Endodermal cell (in vitro differentiated cells): ENCODE results near the gene EIF1AX. TPM values are rescaled to one million over a fixed set of nuclear protein-coding genes. Genes with fewer than 3 reads are reported as not detected.

ENCODE experiments used
- DNase-seq: peaks from one replicate; pipeline ENCODE4 v3.0.0-alpha.2; 2017
- H3K27ac ChIP-seq: 2 replicates; pipeline ENCODE4 v1.5.1; 2013; ENCODE audit warnings: mild to moderate bottlenecking, low read depth, low read length, moderate library complexity
- H3K27me3 ChIP-seq: 2 replicates; pipeline ENCODE4 v1.6.1; 2013; ENCODE audit warnings: mild to moderate bottlenecking, low read length, moderate library complexity; ENCODE audit not compliant: insufficient read depth, control insufficient read depth, poor library complexity, severe bottlenecking
- H3K36me3 ChIP-seq: 2 replicates; pipeline ENCODE4 v1.7.0; 2013; ENCODE audit warnings: mild to moderate bottlenecking, low read length, moderate library complexity; ENCODE audit not compliant: control insufficient read depth, insufficient read depth
- H3K4me1 ChIP-seq: one replicate; pipeline ENCODE4 v1.7.0; 2013; ENCODE audit warnings: low read length; ENCODE audit not compliant: control insufficient read depth, insufficient read depth
- H3K4me3 ChIP-seq: 2 replicates; pipeline ENCODE4 v1.5.1; 2013; ENCODE audit warnings: mild to moderate bottlenecking, low read length, moderate library complexity
- H3K9ac ChIP-seq: 2 replicates; pipeline ENCODE4 v1.6.1; 2013; ENCODE audit warnings: mild to moderate bottlenecking, low read length, moderate library complexity; ENCODE audit not compliant: poor library complexity, severe bottlenecking; ENCODE audit errors: extremely low read depth
- H3K9me3 ChIP-seq: 2 replicates; pipeline ENCODE4 v1.6.1; 2013; ENCODE audit warnings: mild to moderate bottlenecking, low read length, moderate library complexity; ENCODE audit not compliant: control insufficient read depth
- H3K27ac Mint-ChIP-seq: 2 replicates; pipeline ENCODE4 v1.8.0; 2020; ENCODE audit warnings: mixed read lengths
- H3K27me3 Mint-ChIP-seq: 2 replicates; pipeline ENCODE4 v1.8.0; 2021; ENCODE audit warnings: mild to moderate bottlenecking, mixed read lengths; ENCODE audit not compliant: insufficient read depth
- H3K36me3 Mint-ChIP-seq: 2 replicates; pipeline ENCODE4 v1.8.0; 2020; ENCODE audit warnings: low read depth, mixed read lengths
- H3K4me1 Mint-ChIP-seq: 2 replicates; pipeline ENCODE4 v1.8.0; 2020; ENCODE audit warnings: mixed read lengths
- H3K4me3 Mint-ChIP-seq: 2 replicates; pipeline ENCODE4 v1.8.0; 2020; ENCODE audit warnings: mild to moderate bottlenecking, moderate library complexity, mixed read lengths
- H3K9me3 Mint-ChIP-seq: 2 replicates; pipeline ENCODE4 v1.8.0; 2020; ENCODE audit warnings: mild to moderate bottlenecking, mixed read lengths
- CTCF ChIP-seq: fragments of 200-600 bp; sonication (generic); conservative IDR thresholded peaks from 2 replicates; pipeline ENCODE4 v1.5.0; 2021; ENCODE audit warnings: antibody characterized with exemption, mild to moderate bottlenecking
- WGBS, 2 experiments: methylation state at CpG; one replicate each; pipeline versions ENCODE4 v1.1.5 to v1.1.7; 2013; ENCODE audit warnings: missing lambda C conversion rate in 2 of 2, mixed read lengths in 1 of 2; ENCODE audit not compliant: insufficient coverage in 1 of 2, insufficient read length in 1 of 2; 5-methylcytosine and 5-hydroxymethylcytosine counted together
- total RNA-seq, 2 donors: library from RNA; stranded (reverse); fragmentation: NEBNext Ultra II Directional in 1 of 2; extraction: Animal tissue kit (Norgen Biotek cat#: 25700) in 1 of 2; gene quantifications; 2 replicates in 1 of 2; 3 replicates in 1 of 2; pipeline ENCODE4 v1.2.1, GENCODE V29; 2021

EIF1AX gene
- total RNA-seq, 2 donors from 2014 or later: 98.3 to 121 TPM

GRCh38 chrX:20130357-20130756, 11.3 kb downstream of the EIF1AX start:
- Mint-ChIP-seq H3K27me3 (no peaks in the 10 kb centered on the region), H3K4me3 (no peak overlapping the region), H3K9me3 (peaks cover 10% of the 10 kb centered on the region), H3K36me3 (peaks cover 21% of the 10 kb centered on the region), H3K4me1 (no peaks in the 10 kb centered on the region), H3K27ac (no peak overlapping the region)
- Histone ChIP-seq H3K36me3 (peaks cover 58% of the 10 kb centered on the region), H3K4me1 (no peaks in the 10 kb centered on the region), H3K9me3 (no peaks in the 10 kb centered on the region), H3K4me3 (no peak overlapping the region), H3K27ac (no peak overlapping the region), H3K27me3 (no peaks in the 10 kb centered on the region), H3K9ac (no peak overlapping the region)
- no peak for TF ChIP-seq CTCF
- 93 to 100% methylated on average over 1 of the region's 1 CpG for WGBS, 2 experiments
- no peak for DNase-seq

GRCh38 chrX:20129547-20129946, 12.1 kb downstream of the EIF1AX start:
- no peak for DNase-seq
- WGBS, 2 experiments: 90 to 100% methylated on average over 1 of the region's 1 CpG
- H3K36me3 ChIP-seq: peaks cover 59% of the 10 kb centered on the region
- no peak for TF ChIP-seq CTCF
- H3K4me3 Mint-ChIP-seq: no peak overlapping the region
- peaks cover 11% of the 10 kb centered on the region for H3K9me3 Mint-ChIP-seq
- H3K4me1 Mint-ChIP-seq: no peaks in the 10 kb centered on the region
- H3K27ac Mint-ChIP-seq: no peak overlapping the region
- H3K27ac ChIP-seq: no peak overlapping the region
- no peak overlapping the region for H3K9ac ChIP-seq
- H3K27me3 Mint-ChIP-seq: no peaks in the 10 kb centered on the region
- H3K36me3 Mint-ChIP-seq: peaks cover 19% of the 10 kb centered on the region
- H3K4me1 ChIP-seq: no peaks in the 10 kb centered on the region
- no peaks in the 10 kb centered on the region for H3K27me3 ChIP-seq
- no peak overlapping the region for H3K4me3 ChIP-seq
- H3K9me3 ChIP-seq: no peaks in the 10 kb centered on the region

GRCh38 chrX:20128670-20129069, 13.0 kb downstream of the EIF1AX start:
- Mint-ChIP-seq H3K9me3 (peaks cover 16% of the 10 kb centered on the region), H3K4me1 (no peaks in the 10 kb centered on the region), H3K36me3 (peaks cover 16% of the 10 kb centered on the region), H3K4me3 (no peak overlapping the region), H3K27me3 (no peaks in the 10 kb centered on the region), H3K27ac (no peak overlapping the region)
- H3K27ac ChIP-seq: no peak overlapping the region
- no peaks in the 10 kb centered on the region for H3K4me1 ChIP-seq
- no peak for DNase-seq
- no peak overlapping the region for H3K9ac ChIP-seq
- H3K4me3 ChIP-seq: no peak overlapping the region
- peaks cover 56% of the 10 kb centered on the region for H3K36me3 ChIP-seq
- H3K27me3 ChIP-seq: no peaks in the 10 kb centered on the region
- 91% methylated on average over 3 of the region's 4 CpGs; no CpG with 5 or more reads in 1 of the 2 experiments for WGBS, 2 experiments
- H3K9me3 ChIP-seq: no peaks in the 10 kb centered on the region
- no peak for TF ChIP-seq CTCF
